Heart left ventricle (tissue), 13 donors: ENCODE data around the gene CGB7.

Experiments
- CTCF ChIP-seq, 12 donors: fragments of 200-600 bp; sonication (generic) in 4 of 12; IDR thresholded peaks; one replicate each; pipeline versions ENCODE4 v1.5.0 to v1.8.0; 2018 to 2022; ENCODE audit warnings: antibody characterized with exemption in 12 of 12, mild to moderate bottlenecking in 5 of 12
- POLR2A ChIP-seq, 2 donors: fragments of 450-650 bp; IDR thresholded peaks; one replicate each; pipeline ENCODE4 v1.6.1; 2017; ENCODE audit warnings: antibody characterized with exemption in 2 of 2, mild to moderate bottlenecking in 2 of 2, moderate library complexity in 2 of 2
- donor health status: ischemic (EF 13 %, LVEDD 7.1; RV severe dilation, severe dysfunction).
- donor health status: DM: no; HTN: yes; CAD: no.
- donor health status: DM: no; HTN: no; CAD: no.
- donor health status: ischemic (EF 25% LVEDD 6.9; RV normal size, moderate dysfunction).
- donor health status: ischemic (EF 25% LVEDD 5.7; RV mildly dilated, moderate dysfunction).
- donor health status: ischemic (EF 35%, LVEDD 5.7; RV mildly dilated, moderate dysfunction).
- donor health status: nonischemic (EF 11% LVEDD 7.7; RV severe dilation, severe dysfunction).
- donor health status: DM: yes; HTN: yes; CAD: no.
- donor health status: PGD.
- donor health status: ischemic (EF 29% LVEDD 5.4; RV normal size, mild dysfunction).
- donor health status: nonischemic (EF 23%, LVEDD 6.1; RV moderate dilation, normal function).

GRCh38 chr19:49085020-49085867 lies 27.7 kb upstream of the CGB7 start, which contains the start of gene SNRNP70:
- peak in 1 of 2 donors; percentile 76 for TF ChIP-seq POLR2A (IDR thresholded peaks at IDR 0.05)
- TF ChIP-seq CTCF (IDR thresholded peaks at IDR 0.05), result no peak
